ENCODE results near the gene SPSB3. TPM values are rescaled to one million over a fixed set of nuclear protein-coding genes. Genes with fewer than 3 reads are reported as not detected.

The SPSB3 gene
- total RNA-seq, 1 donor from 2014 or later: 28.3 TPM

Other genes starting within 250 kb of the SPSB3 start
- 17.2 and 17.8 TPM in 2 replicates for gene TMEM204, start 248.9 kb downstream of the SPSB3 start, total RNA-seq
- 8.4 and 10.7 TPM in 2 replicates for gene IFT140, start 170.5 kb downstream of the SPSB3 start, total RNA-seq
- 33.6 and 34.3 TPM in 2 replicates for gene CRAMP1, start 170.2 kb downstream of the SPSB3 start, total RNA-seq
- gene JPT2, start 104.3 kb downstream of the SPSB3 start, total RNA-seq: 95.0 and 98.0 TPM in 2 replicates
- 74.8 and 77.5 TPM in 2 replicates for gene MAPK8IP3, start 76.4 kb downstream of the SPSB3 start, total RNA-seq
- 45.6 and 46.1 TPM in 2 replicates for gene NME3, start 11.0 kb downstream of the SPSB3 start, total RNA-seq
- gene EME2, start 9.8 kb downstream of the SPSB3 start, total RNA-seq: 26.1 and 26.2 TPM in 2 replicates
- 179 and 184 TPM in 2 replicates for gene MRPS34, start 9.4 kb downstream of the SPSB3 start, total RNA-seq
- gene NUBP2, start 389 bp upstream of the SPSB3 start, total RNA-seq: 64.5 and 66.7 TPM in 2 replicates
- gene IGFALS, start 11.1 kb upstream of the SPSB3 start, total RNA-seq: not detected in 2 replicates
- gene HAGH, start 44.3 kb upstream of the SPSB3 start, total RNA-seq: 60.3 and 67.6 TPM in 2 replicates
- gene FAHD1, start 44.6 kb upstream of the SPSB3 start, total RNA-seq: 17.6 and 20.8 TPM in 2 replicates
- not detected in 2 replicates for gene MEIOB, start 89.6 kb upstream of the SPSB3 start, total RNA-seq
- not detected in 2 replicates for gene HS3ST6, start 135.8 kb upstream of the SPSB3 start, total RNA-seq
- gene MSRB1, start 160.6 kb upstream of the SPSB3 start, total RNA-seq: 33.5 and 35.0 TPM in 2 replicates
- gene RPL3L, start 172.1 kb upstream of the SPSB3 start, total RNA-seq: 0.66 and 0.85 TPM in 2 replicates
- gene NDUFB10, start 177.0 kb upstream of the SPSB3 start, total RNA-seq: 132 TPM in 2 replicates
- gene RPS2, start 182.3 kb upstream of the SPSB3 start, total RNA-seq: 3,560 and 3,687 TPM in 2 replicates
- 0.39 TPM in 1 of 2 replicates, not detected in the other for gene RNF151, start 184.3 kb upstream of the SPSB3 start, total RNA-seq
- 64.2 and 72.5 TPM in 2 replicates for gene TBL3, start 189.5 kb upstream of the SPSB3 start, total RNA-seq
- 0.21 and 0.23 TPM in 2 replicates for gene NOXO1, start 198.9 kb upstream of the SPSB3 start, total RNA-seq
- gene GFER, start 201.6 kb upstream of the SPSB3 start, total RNA-seq: 39.2 and 40.0 TPM in 2 replicates
- gene SYNGR3, start 207.4 kb upstream of the SPSB3 start, total RNA-seq: 21.1 and 21.3 TPM in 2 replicates
- gene ZNF598, start 227.2 kb upstream of the SPSB3 start, total RNA-seq: 82.0 and 83.3 TPM in 2 replicates
- 4.2 and 5.1 TPM in 2 replicates for gene NPW, start 237.2 kb upstream of the SPSB3 start, total RNA-seq
- 2.3 and 2.6 TPM in 2 replicates for gene NHERF2, start 244.3 kb upstream of the SPSB3 start, total RNA-seq